IPS DF 4.7 (cell line): Measurements from ENCODE around the gene FAM174A.
"Not testable (repeated sequence)": the region's sequence is repeated elsewhere in the genome, so short reads cannot be mapped to it uniquely, and the experiment has no call there.

Experiments
- DNase-seq: peaks from one replicate; pipeline ENCODE4 v3.0.0-alpha.2; 2013; ENCODE audit warnings: low spot score; ENCODE audit errors: extremely low read depth

The FAM174A gene

DNA sequence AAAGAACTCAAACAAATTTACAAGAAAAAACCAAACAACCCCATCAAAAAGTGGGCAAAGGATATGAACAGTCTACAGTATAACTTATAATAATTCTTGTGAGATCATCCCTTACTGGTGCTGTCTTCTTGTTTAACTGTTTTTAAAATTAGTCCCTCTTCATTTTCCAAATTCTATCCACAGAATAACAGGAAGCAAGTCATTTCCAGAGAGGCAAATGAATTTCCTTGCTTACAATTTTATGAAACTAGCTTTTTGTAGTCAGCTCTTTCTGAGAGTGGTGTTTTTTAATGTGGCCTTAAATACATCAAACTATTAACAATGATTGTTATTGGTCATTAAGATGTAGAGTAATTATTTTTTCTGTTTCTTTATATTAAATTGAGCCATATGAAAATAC lies 40.6 kb downstream of the FAM174A start:
- no peak for DNase-seq

DNA sequence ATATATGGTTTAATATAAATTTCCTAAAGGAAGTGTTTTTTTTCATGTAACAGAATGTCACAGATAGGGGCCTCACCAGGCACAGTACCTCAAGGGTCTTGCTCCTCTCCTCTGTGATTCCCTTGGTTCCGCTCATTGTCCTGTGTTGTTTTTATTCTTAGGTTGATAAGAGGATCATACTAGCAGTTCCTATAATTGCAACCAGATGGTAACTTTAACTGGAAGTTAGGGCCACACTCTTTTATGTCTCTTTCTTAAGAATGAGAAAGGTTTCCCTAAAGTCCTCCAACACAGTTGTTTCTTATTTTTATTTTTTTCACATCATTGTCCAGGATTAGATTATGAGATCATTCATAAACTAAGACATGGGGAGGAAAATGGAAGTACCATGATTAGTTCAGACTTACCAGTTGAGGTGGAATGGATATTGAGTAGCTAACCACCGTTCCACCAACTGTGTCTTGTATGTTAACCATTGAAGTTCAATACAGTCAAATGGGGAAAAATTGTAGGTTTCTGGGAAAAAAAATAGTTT lies 41.1 kb downstream of the FAM174A start:
- no peak for DNase-seq

DNA sequence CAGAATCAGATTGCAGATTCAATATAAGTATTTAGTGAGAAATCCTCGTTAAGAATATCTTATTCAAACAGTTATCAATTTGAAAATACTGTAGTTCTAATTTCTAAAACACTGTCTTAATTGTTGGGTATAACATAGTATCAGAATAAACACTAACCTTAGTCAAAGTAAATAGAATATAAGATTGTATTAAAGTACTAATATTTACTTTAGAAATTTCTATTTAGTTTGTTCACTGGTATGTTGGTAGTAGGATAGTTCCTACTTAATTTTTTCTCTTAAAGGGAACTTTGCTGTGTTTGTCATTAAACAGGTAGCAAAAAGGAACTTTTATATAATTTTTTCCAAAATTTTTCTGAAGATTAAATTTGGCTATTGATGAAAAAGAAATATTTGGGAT lies 42.3 kb downstream of the FAM174A start:
- no peak for DNase-seq

DNA sequence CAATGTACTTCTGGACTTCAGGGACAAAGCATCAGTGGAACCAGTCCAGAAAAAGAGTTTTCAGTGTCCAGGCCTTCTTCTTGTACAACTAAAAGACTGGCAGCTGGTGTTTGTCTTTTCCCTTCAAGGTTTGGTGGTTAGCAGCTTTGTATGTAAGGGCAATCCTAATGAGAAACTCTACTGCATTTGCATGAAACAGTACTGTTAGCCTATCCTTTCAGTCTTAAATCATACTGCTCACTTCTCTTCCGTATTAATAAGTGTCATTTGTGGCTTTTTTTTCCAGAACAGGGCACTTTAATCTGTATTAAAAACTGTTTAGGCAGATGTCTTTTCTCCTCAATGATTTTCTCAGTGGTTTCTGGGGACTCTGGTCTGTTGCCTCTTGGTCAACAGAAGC lies 48.9 kb downstream of the FAM174A start:
- DNase-seq: no peak

DNA sequence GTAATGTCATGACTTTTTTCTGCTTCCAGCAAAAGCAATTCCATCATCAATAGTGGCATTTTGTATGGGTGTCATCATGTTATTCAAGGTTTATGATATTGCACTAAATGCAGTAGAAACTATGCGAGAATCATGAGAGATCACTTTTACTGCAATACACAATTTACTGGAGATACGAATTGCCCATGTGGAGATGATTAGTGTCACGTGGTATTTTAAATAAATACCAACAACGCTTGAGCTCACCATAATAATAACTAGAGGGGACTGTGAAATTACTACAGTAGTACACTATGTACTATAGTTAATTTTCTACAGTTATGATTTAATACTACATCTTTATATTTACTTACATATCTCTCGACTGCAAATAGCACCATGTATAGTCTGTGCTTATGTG lies 49.7 kb downstream of the FAM174A start:
- DNase-seq: no peak

DNA sequence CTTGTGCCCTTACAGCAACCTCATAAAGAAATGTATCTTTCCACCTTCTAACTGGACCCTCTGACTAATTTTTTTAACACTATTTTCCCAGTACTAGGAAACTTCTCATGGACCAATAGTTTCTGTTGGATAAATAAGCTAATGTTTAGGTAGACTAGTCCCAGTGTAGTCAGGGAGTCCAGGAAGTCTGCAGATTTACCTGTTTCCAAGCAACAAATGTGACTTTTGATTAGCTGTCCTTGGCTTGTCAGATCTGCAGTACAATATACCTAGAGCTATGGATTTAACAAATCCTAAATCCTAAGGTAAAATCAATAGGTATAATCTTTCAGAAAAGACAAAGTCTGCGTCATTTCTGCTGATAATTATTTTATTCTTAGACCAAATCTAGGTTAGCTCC lies 55.7 kb downstream of the FAM174A start:
- DNase-seq: no peak

DNA sequence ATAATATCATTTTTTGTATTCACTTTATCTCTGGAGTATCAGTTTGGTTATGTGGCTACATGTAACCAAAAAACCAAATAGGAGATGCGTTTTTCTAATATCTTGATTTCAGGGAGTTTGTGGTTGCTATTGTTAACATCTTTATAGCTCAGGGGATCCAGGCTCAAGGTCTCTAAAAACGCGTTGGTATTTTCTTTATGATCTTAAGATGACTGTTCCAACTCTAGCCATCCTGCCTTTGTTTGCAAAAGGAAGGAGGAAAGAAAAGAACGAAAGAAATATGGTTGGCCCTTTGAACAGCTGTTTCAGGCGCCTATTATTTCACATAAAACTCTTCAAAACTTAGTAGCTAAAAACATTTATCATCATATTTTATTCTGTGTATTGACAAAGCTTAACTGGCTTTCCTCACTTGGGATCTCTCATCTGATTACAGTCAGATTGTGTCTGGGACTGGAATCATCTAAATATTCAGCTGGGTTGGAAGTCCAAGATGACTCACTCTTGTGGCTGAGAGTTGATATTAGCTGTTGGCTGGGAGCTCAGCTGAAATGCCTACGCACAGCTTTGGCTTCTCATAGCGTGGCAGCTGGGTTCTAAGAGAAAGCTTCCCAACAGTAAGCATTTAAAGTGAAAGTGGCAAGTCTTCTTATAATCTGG lies 60.1 kb downstream of the FAM174A start:
- no peak for DNase-seq

DNA sequence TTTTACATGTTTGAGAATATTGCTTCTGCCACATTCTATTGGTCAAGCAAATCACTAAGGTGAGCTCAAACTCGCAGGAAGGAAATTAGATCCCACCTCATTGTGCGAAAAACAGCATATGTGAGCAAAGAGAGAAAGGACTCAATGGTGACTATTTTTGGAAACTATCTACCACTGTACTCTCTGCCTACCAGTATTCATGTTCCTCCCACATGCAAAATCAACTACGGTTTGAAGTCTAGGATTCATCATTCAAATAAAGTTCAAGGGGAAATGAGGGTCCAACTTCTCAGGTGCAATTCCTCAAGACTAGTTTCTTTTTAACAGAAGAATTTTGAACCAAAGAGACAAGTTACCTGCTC lies 60.6 kb downstream of the FAM174A start:
- no peak for DNase-seq

DNA sequence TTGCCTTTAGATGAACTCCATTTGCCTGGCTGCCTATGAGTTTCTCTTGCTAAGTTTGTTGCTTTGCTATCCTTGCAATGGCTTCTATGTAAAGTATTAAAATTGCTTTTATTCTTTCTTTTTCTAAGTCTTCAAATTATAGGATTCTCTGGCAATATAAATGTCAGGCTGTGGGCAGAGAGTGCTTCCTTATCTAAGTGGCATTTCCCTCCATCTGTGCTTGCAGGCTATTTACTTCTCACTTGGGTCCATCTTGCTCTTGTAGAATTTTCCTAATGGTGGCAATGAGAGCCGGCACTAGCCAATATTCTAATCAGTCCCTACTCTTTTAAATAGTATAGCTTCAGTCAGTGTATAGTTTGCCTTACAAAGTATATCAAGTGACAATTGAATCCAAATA lies 63.3 kb downstream of the FAM174A start:
- no peak for DNase-seq

DNA sequence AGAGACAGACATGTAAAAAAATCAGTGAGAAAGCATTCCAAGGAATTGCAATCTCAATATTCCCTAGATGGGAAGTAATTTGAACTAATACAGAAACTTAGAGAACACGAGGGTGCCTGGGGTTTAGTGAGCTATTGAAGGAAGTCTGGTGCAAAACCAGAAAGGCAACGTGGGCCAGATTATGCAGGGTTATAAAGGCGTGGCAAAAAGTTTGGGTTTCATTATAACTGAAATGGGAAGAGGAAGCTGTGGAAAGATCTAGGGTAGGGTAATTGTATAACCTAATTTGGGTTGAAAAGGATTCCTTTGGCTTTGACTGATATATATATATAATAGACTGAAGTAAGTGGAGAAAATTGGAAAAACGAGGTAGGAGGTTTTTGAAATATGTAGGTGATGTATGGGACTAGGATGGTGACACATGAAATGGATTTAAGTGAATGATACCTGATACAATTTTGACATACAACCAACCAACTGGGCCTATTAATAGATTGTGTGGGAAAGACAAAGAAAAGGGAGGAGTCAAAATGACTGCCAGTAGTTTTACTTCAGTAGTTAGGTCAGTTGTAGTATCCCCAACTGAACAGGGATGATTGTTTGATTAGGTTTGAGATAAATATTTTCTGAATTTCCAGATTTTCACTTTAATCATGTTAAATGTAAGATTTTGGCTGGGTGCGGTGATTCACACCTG lies 65.3 kb downstream of the FAM174A start:
- DNase-seq: no peak

DNA sequence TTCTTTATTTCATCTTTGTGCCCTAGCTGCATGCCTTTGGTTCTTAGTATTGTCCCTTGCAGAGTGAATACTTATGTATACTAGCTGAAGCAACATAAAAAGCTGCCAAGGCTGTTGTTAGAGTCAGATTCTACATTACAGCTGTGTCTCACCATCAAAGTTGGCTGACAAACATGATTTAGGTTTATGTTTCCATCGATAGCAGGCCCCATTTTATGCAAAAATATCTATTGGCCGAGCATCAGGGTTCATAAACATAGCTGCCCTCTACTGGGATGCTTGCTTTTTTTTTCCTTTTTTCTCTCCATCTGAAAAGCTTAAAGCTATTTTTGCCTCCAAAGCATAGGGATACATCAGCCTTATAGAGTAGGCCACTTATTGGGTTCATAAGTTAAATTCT lies 68.0 kb downstream of the FAM174A start:
- no peak for DNase-seq

DNA sequence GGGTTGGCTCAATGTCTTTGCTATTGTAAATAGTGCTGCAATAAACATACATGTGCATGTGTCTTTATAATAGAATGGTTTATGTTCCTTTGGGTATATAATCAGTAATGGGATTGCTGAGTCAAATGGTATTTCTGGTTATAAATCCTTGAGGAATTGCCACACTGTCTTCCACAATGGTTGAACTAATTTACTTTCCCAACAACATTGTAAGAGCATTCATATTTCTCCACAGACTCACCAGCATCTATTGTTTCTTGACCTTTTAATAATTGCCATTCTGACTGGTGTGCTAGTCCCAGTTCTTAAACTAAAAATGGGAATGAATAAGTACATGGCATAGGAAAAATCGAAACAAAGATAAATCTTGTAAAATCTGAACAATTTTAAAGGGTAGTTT lies 68.8 kb downstream of the FAM174A start:
- not testable (repeated sequence) for DNase-seq

DNA sequence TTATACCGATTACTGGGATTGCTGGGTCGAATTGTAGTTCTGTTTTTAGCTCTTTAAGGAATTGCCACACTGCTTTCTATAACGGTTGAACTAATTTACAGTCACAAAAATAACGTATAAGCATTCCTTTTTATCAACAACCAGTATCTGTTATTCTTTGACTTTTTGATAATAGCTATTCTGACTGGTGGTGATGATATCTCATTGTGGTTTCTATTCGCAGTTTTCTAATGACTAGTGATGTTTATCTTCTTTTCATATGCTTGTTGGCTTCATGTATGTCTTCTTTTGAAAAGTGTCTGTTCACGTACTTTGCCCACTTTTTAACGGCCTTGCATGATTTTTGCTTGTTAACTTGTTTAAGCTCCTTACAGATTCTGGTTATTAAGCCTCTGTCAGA lies 74.4 kb downstream of the FAM174A start:
- DNase-seq: no peak

DNA sequence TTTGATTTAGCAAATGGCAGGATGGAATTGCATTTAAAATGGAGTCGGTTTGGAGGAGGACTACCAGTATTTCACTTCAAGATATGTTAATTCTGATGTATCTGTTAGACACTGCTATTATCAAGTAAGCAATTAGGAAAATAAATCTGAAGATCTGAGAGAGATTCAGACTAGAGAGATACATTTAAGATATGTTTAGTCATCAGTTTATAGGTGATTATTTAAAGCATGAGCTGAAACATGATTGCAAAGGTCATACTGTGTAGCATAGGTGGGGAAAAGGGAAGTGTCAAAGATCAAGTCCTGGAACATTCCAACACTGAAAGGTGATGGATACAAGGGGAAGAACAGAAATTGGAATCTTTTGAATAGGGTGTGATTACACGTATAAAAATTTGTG lies 79.1 kb downstream of the FAM174A start:
- DNase-seq: no peak

DNA sequence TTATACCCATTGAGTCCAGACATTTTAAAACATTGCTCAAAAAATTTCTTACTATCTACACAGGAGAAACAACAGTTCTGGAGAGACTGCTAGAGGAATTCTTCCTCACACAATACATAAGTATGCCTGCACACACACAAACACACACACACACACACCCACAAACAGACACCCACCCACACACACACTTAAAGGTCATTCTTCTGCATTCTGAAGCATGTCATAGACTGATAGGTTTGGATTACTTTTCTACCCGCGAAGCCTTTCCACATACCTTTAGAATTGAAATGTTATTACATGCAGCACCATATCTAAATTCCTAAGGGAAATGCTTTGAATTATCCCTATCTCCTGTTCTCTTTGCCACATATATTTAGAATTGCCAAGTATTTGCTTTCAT lies 80.2 kb downstream of the FAM174A start:
- DNase-seq: no peak

DNA sequence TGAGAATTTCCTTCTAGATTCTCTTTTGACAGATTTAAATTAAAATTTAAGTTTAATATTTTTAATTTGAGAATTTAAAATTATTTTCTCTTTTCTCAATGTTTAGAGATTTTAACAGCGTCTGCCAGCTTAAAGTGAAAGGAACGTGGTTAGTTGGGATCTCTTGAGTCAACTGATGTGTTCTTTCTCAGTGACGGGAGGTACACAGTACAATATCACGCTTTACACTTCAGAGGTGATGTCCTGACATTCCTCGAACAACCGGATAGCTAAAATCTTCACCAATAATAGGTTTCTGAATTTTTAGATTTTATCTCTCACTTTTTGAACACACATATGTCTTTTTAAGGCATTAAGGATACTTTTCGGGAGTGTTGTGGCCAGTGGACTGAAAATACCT lies 81.1 kb downstream of the FAM174A start:
- DNase-seq: no peak

DNA sequence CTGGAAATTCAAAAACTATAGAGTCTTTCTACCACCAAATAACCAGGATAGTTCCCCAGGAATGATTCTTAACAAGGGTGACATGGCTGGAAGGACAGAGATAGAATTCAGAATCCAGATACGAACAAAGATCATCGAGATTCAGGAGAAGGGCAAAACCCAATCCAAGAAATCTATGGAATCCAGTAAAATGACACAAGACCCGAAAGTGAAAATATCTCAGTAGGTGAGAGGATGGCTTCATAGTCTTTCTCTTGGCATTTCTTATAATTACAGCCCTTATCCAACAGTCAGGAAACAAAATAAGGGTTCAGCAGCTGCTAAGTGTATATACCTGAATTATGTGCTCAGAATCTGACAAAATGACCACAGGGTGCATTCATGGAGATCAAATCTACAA lies 81.8 kb downstream of the FAM174A start:
- DNase-seq: no peak

DNA sequence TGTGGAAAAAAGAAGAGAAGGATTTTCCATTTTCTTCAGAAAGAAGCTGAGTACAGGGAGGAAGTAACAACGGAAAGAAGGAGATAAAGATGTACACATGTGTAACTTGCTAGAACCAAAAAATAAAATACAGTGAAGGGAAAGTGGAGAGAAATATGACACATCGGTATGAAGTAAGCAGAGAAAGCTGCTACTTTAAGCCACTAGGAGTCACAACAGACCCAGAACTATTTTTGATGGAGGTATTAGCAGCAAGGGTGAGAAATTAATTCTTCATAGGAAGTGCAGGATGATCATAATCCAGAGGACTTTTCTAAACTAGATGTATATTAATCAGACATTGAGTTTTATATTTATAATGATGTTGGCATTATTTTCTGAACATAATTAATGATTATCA lies 88.5 kb downstream of the FAM174A start:
- no peak for DNase-seq

DNA sequence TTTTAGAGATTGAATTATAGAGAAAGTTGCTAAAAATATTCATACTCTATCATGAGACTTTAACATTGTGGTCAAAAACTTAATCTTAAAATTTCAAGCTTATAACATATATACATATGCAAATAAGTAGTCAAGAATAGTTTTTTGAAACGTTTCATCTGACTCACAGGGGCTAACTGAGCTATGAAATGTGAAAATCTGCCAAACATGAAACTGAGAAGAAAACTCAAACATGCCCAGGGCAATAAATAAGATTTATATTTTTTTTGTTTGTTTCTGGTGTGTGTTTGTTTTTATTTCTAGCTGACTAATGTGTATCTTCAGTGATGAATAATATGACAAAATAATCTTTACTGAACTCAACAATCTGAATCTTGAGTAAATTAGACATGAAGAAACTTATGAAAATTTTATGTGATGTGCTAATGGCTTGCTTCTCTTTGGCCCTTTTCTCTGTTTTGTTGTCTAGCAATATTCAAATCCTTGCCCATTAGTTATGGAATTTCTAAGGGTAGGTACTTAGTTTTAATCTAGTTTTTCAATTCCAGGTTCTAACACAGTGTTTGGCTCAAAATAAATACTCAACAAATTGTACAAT lies 99.9 kb downstream of the FAM174A start:
- no peak for DNase-seq
